SK-N-SH (cell line): ENCODE results near the gene TRIM46.

Source experiments
- ELF1 ChIP-seq: IDR thresholded peaks from 2 replicates; pipeline ENCODE4 v1.4.0; 2012
- EP300 ChIP-seq, 2 experiments: IDR thresholded peaks; 2 replicates each; pipeline versions ENCODE4 v1.4.0 to v1.6.1; 2012; ENCODE audit warnings: borderline replicate concordance in 1 of 2, low read depth in 1 of 2, low read length in 1 of 2
- MXI1 ChIP-seq: IDR thresholded peaks from 2 replicates; pipeline ENCODE4 v1.6.1; 2012; ENCODE audit warnings: mild to moderate bottlenecking, low read depth, low read length, improper control_type of control experiment
- POLR2AphosphoS5 ChIP-seq: IDR thresholded peaks from 2 replicates; pipeline ENCODE4 v1.6.1; 2012; ENCODE audit warnings: low read depth, low read length
- RAD21 ChIP-seq: IDR thresholded peaks from 2 replicates; pipeline ENCODE4 v1.6.1; 2012; ENCODE audit warnings: mild to moderate bottlenecking, low read length
- YY1 ChIP-seq: IDR thresholded peaks from 2 replicates; pipeline ENCODE4 v1.4.0; 2012; ENCODE audit warnings: low read depth, mild to moderate bottlenecking
- TF ChIP-seq, protein P1 (sequence below): IDR thresholded peaks from 2 replicates; pipeline ENCODE4 v1.4.0; 2012; ENCODE audit warnings: low read depth, borderline replicate concordance
- TF ChIP-seq, protein P2 (sequence below): fragments of 200-600 bp; sonication (generic); IDR thresholded peaks from 2 replicates; pipeline ENCODE4 v1.6.1; 2017; ENCODE audit warnings: antibody characterized with exemption, mild to moderate bottlenecking, moderate library complexity
- TF ChIP-seq, protein P3 (sequence below): IDR thresholded peaks from 2 replicates; pipeline ENCODE4 v1.6.1; 2012; ENCODE audit warnings: mild to moderate bottlenecking, low read depth, low read length, moderate library complexity
- TF ChIP-seq, protein P4 (sequence below): IDR thresholded peaks from 2 replicates; pipeline ENCODE4; 2012

DNA sequence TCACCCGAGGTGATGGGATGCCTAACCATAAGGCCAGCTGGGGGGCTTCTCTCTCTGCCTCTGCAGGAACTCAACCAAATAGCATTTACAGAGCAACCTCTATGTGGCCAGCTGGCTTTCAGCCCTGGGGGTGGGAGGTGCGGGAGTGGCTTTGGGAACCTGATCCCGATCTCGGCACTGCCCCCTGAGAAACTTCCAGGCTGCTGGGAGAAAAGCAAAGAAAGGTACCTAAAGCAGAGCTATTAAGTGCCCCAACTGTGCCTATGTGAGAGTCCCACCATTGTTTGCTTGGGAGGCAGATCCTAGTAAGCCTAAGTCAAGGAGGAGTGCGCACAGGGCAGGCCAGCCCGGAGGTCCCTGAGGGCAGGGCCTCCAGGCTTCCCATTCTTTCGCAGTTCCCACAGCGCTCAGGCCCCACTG lies 7.6 kb upstream of the TRIM46 start:
- TF ChIP-seq ELF1 (no peak), EP300 (IDR thresholded peaks at IDR 0.05; ENCODE audit: borderline replicate concordance in 1 of 2, low read depth in 1 of 2, low read length in 1 of 2) (no peak), YY1 (no peak), POLR2AphosphoS5 (no peak), MXI1 (no peak), RAD21 (no peak)
- TF ChIP-seq, protein P1, sequence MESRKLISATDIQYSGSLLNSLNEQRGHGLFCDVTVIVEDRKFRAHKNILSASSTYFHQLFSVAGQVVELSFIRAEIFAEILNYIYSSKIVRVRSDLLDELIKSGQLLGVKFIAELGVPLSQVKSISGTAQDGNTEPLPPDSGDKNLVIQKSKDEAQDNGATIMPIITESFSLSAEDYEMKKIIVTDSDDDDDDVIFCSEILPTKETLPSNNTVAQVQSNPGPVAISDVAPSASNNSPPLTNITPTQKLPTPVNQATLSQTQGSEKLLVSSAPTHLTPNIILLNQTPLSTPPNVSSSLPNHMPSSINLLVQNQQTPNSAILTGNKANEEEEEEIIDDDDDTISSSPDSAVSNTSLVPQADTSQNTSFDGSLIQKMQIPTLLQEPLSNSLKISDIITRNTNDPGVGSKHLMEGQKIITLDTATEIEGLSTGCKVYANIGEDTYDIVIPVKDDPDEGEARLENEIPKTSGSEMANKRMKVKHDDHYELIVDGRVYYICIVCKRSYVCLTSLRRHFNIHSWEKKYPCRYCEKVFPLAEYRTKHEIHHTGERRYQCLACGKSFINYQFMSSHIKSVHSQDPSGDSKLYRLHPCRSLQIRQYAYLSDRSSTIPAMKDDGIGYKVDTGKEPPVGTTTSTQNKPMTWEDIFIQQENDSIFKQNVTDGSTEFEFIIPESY, result no peak
- TF ChIP-seq, protein P2, sequence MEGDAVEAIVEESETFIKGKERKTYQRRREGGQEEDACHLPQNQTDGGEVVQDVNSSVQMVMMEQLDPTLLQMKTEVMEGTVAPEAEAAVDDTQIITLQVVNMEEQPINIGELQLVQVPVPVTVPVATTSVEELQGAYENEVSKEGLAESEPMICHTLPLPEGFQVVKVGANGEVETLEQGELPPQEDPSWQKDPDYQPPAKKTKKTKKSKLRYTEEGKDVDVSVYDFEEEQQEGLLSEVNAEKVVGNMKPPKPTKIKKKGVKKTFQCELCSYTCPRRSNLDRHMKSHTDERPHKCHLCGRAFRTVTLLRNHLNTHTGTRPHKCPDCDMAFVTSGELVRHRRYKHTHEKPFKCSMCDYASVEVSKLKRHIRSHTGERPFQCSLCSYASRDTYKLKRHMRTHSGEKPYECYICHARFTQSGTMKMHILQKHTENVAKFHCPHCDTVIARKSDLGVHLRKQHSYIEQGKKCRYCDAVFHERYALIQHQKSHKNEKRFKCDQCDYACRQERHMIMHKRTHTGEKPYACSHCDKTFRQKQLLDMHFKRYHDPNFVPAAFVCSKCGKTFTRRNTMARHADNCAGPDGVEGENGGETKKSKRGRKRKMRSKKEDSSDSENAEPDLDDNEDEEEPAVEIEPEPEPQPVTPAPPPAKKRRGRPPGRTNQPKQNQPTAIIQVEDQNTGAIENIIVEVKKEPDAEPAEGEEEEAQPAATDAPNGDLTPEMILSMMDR, result no peak
- TF ChIP-seq, protein P3, sequence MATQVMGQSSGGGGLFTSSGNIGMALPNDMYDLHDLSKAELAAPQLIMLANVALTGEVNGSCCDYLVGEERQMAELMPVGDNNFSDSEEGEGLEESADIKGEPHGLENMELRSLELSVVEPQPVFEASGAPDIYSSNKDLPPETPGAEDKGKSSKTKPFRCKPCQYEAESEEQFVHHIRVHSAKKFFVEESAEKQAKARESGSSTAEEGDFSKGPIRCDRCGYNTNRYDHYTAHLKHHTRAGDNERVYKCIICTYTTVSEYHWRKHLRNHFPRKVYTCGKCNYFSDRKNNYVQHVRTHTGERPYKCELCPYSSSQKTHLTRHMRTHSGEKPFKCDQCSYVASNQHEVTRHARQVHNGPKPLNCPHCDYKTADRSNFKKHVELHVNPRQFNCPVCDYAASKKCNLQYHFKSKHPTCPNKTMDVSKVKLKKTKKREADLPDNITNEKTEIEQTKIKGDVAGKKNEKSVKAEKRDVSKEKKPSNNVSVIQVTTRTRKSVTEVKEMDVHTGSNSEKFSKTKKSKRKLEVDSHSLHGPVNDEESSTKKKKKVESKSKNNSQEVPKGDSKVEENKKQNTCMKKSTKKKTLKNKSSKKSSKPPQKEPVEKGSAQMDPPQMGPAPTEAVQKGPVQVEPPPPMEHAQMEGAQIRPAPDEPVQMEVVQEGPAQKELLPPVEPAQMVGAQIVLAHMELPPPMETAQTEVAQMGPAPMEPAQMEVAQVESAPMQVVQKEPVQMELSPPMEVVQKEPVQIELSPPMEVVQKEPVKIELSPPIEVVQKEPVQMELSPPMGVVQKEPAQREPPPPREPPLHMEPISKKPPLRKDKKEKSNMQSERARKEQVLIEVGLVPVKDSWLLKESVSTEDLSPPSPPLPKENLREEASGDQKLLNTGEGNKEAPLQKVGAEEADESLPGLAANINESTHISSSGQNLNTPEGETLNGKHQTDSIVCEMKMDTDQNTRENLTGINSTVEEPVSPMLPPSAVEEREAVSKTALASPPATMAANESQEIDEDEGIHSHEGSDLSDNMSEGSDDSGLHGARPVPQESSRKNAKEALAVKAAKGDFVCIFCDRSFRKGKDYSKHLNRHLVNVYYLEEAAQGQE, result no peak
- TF ChIP-seq, protein P4, sequence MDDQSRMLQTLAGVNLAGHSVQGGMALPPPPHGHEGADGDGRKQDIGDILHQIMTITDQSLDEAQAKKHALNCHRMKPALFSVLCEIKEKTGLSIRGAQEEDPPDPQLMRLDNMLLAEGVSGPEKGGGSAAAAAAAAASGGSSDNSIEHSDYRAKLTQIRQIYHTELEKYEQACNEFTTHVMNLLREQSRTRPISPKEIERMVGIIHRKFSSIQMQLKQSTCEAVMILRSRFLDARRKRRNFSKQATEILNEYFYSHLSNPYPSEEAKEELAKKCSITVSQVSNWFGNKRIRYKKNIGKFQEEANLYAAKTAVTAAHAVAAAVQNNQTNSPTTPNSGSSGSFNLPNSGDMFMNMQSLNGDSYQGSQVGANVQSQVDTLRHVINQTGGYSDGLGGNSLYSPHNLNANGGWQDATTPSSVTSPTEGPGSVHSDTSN, result no peak
